Stomach smooth muscle (tissue), 2 donors: ENCODE results near the gene ADAMTS15.

Experiments
- H3K27ac ChIP-seq: one replicate; pipeline ENCODE4 v1.7.0; 2013; ENCODE audit warnings: mild to moderate bottlenecking, low read length, inconsistent platforms
- H3K27me3 ChIP-seq, 2 donors: one replicate each; pipeline ENCODE4 v1.7.0; 2013; ENCODE audit warnings: low read length in 2 of 2; ENCODE audit not compliant: insufficient read depth in 2 of 2, control insufficient read depth in 1 of 2
- H3K36me3 ChIP-seq, 2 donors: one replicate each; pipeline ENCODE4 v1.7.0; 2013; ENCODE audit warnings: low read length in 2 of 2; ENCODE audit not compliant: control insufficient read depth in 2 of 2, insufficient read depth in 2 of 2
- H3K4me1 ChIP-seq: one replicate; pipeline ENCODE4 v1.7.0; 2013; ENCODE audit warnings: low read length; ENCODE audit not compliant: control insufficient read depth, insufficient read depth
- H3K4me3 ChIP-seq, 2 donors: one replicate each; pipeline ENCODE4 v1.7.0; 2013; ENCODE audit warnings: low read length in 2 of 2
- H3K9ac ChIP-seq, 2 donors: one replicate each; pipeline ENCODE4 v1.7.0; 2013; ENCODE audit warnings: low read length in 2 of 2, mild to moderate bottlenecking in 1 of 2
- H3K9me3 ChIP-seq, 2 donors: one replicate each; pipeline ENCODE4 v1.7.0; 2013; ENCODE audit warnings: low read length in 2 of 2; ENCODE audit not compliant: control insufficient read depth in 2 of 2
- donor health status: healthy.
- donor health status: Pancreatic carcinoma.

ADAMTS15 gene

GRCh38 chr11:130474637-130475400, 26.4 kb downstream of the ADAMTS15 start:
- H3K9me3 ChIP-seq: no peaks in the 10 kb centered on the region
- no peaks in the 10 kb centered on the region for H3K27me3 ChIP-seq
- no peak overlapping the region for H3K9ac ChIP-seq
- no peak overlapping the region for H3K4me3 ChIP-seq
- no peak overlapping the region for H3K27ac ChIP-seq
- peaks cover 8% of the 10 kb centered on the region for H3K4me1 ChIP-seq
- peaks cover 0 to 5% of the 10 kb centered on the region in 2 donors for H3K36me3 ChIP-seq

GRCh38 chr11:130475426-130476053, 27.1 kb downstream of the ADAMTS15 start:
- Histone ChIP-seq H3K4me3 (no peak overlapping the region), H3K27me3 (no peaks in the 10 kb centered on the region), H3K36me3 (peaks cover 0 to 5% of the 10 kb centered on the region in 2 donors), H3K4me1 (peaks cover 8% of the 10 kb centered on the region), H3K9me3 (no peaks in the 10 kb centered on the region), H3K9ac (no peak overlapping the region), H3K27ac (no peak overlapping the region)

- H3K9me3 ChIP-seq: no peaks in the 10 kb centered on the region
- H3K9ac ChIP-seq: no peak overlapping the region
Observed at GRCh38 chr11:130476200-130476921, 27.9 kb downstream of the ADAMTS15 start.

GRCh38 chr11:130476922-130477491, 28.6 kb downstream of the ADAMTS15 start:
- H3K27ac ChIP-seq: no peak overlapping the region

More at GRCh38 chr11:130476200-130476921, 27.9 kb downstream of the ADAMTS15 start:
- H3K4me1 ChIP-seq: peaks cover 8% of the 10 kb centered on the region
- no peak overlapping the region for H3K27ac ChIP-seq
- H3K36me3 ChIP-seq: peaks cover 0 to 2% of the 10 kb centered on the region in 2 donors
- no peak overlapping the region for H3K4me3 ChIP-seq
- H3K27me3 ChIP-seq: no peaks in the 10 kb centered on the region

GRCh38 chr11:130477586-130478203, 29.2 kb downstream of the ADAMTS15 start:
- H3K9me3 ChIP-seq: no peaks in the 10 kb centered on the region
- no peak overlapping the region for H3K4me3 ChIP-seq
- H3K9ac ChIP-seq: no peak overlapping the region
- no peaks in the 10 kb centered on the region for H3K27me3 ChIP-seq
- peaks cover 8% of the 10 kb centered on the region for H3K4me1 ChIP-seq
- no peaks in the 10 kb centered on the region for H3K36me3 ChIP-seq
- H3K27ac ChIP-seq: no peak overlapping the region

More at GRCh38 chr11:130476922-130477491, 28.6 kb downstream of the ADAMTS15 start:
- Histone ChIP-seq H3K36me3 (no peaks in the 10 kb centered on the region), H3K9ac (no peak overlapping the region), H3K4me3 (no peak overlapping the region), H3K4me1 (peaks cover 8% of the 10 kb centered on the region), H3K9me3 (no peaks in the 10 kb centered on the region), H3K27me3 (no peaks in the 10 kb centered on the region)

- Histone ChIP-seq H3K27me3 (no peaks in the 10 kb centered on the region), H3K9me3 (no peaks in the 10 kb centered on the region), H3K27ac (no peak overlapping the region), H3K36me3 (no peaks in the 10 kb centered on the region), H3K9ac (no peak overlapping the region), H3K4me3 (no peak overlapping the region), H3K4me1 (peaks cover 8% of the 10 kb centered on the region)
Observed at GRCh38 chr11:130478204-130478701, 29.8 kb downstream of the ADAMTS15 start.

- H3K9me3 ChIP-seq: no peaks in the 10 kb centered on the region
- H3K27me3 ChIP-seq: no peaks in the 10 kb centered on the region
- H3K4me1 ChIP-seq: peaks cover 8% of the 10 kb centered on the region
- no peak overlapping the region for H3K9ac ChIP-seq
- no peak overlapping the region for H3K27ac ChIP-seq
- H3K36me3 ChIP-seq: no peaks in the 10 kb centered on the region
- H3K4me3 ChIP-seq: no peak overlapping the region
Observed at GRCh38 chr11:130478881-130479280, 30.4 kb downstream of the ADAMTS15 start.

GRCh38 chr11:130480186-130480585, 31.7 kb downstream of the ADAMTS15 start:
- Histone ChIP-seq H3K27ac (no peak overlapping the region), H3K4me1 (peaks cover 8% of the 10 kb centered on the region), H3K9ac (no peak overlapping the region)

GRCh38 chr11:130480711-130481140, 32.3 kb downstream of the ADAMTS15 start:
- Histone ChIP-seq H3K9me3 (no peaks in the 10 kb centered on the region), H3K9ac (no peak overlapping the region), H3K4me3 (no peak overlapping the region), H3K4me1 (peaks cover 8% of the 10 kb centered on the region), H3K36me3 (no peaks in the 10 kb centered on the region), H3K27ac (no peak overlapping the region), H3K27me3 (no peaks in the 10 kb centered on the region)

More at GRCh38 chr11:130480186-130480585, 31.7 kb downstream of the ADAMTS15 start:
- Histone ChIP-seq H3K27me3 (no peaks in the 10 kb centered on the region), H3K4me3 (no peak overlapping the region), H3K9me3 (no peaks in the 10 kb centered on the region), H3K36me3 (no peaks in the 10 kb centered on the region)

GRCh38 chr11:130483124-130483523, 34.7 kb downstream of the ADAMTS15 start:
- Histone ChIP-seq H3K9me3 (no peaks in the 10 kb centered on the region), H3K4me3 (no peak overlapping the region), H3K36me3 (no peaks in the 10 kb centered on the region), H3K4me1 (peaks cover 3% of the 10 kb centered on the region), H3K9ac (no peak overlapping the region), H3K27ac (no peak overlapping the region), H3K27me3 (no peaks in the 10 kb centered on the region)
